ENCODE results near the gene GUCY1B1. TPM values are rescaled to one million over a fixed set of nuclear protein-coding genes. Genes with fewer than 3 reads are reported as not detected.

GUCY1B1 gene
- total RNA-seq, 1 experiment from 2014 or later: not detected

DNA sequence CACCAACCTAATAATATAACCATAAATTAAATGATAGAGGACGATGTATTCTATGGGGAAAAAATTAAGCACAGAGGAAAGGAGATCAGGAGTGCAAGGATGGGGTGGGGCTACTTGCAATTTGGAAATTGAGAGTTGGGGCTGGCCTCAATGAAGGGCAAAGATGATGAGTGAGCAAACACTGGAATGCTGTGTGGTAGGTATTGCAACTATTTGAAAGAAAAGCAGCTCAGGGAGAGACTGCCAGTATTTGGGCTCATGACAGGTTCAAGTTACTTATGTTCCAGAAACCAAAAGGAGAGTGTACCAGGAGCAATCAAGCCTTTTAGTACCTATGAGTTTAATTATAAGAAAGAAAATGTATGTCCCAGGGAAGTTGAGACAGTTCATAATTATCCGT, 59.8 kb downstream of the GUCY1B1 start:
- POLR2A ChIA-PET: no interaction called here
- Histone ChIP-seq H3K27ac (ENCODE audit: low read depth, low read length) (no peak overlapping the region), H2AFZ (ENCODE audit: low read depth, low read length, poor library complexity, severe bottlenecking) (no peak overlapping the region), H3K4me1 (ENCODE audit: control insufficient read depth in 1 of 2, insufficient read depth in 2 of 2, low read length in 2 of 2) (no peaks in the 10 kb centered on the region), H3K36me3 (ENCODE audit: control insufficient read depth in 1 of 2, insufficient read depth in 2 of 2, low read length in 2 of 2) (no peaks in the 10 kb centered on the region), H3K9me2 (ENCODE audit: insufficient read depth) (no peaks in the 10 kb centered on the region), H3K9me3 (ENCODE audit: control insufficient read depth in 1 of 2, insufficient read depth in 1 of 2, low read depth in 1 of 2, low read length in 2 of 2) (no peaks in the 10 kb centered on the region), H3K79me2 (ENCODE audit: insufficient read depth, low read length) (no peaks in the 10 kb centered on the region), H3K9ac (ENCODE audit: low read length) (no peak overlapping the region), H3K27me3 (ENCODE audit: insufficient read depth, low read length) (no peaks in the 10 kb centered on the region), H3K4me2 (ENCODE audit: low read length) (no peak overlapping the region), H4K20me1 (ENCODE audit: insufficient read depth) (no peaks in the 10 kb centered on the region), H3K4me3 (replicated peaks in 1 of 2; ENCODE audit: low read depth in 1 of 2, low read length in 2 of 2) (no peak overlapping the region)
- no TSS peak for BruUV-seq (replicated peaks)
- intact Hi-C loops (cut with micrococcal nuclease): no loop called here
- RAD21 ChIA-PET (ENCODE audit: low non-redundant PET in 1 of 2, low total read pairs in 2 of 2, uncharacterized antibody in 2 of 2, unreplicated experiment in 2 of 2): no interaction called here
- CTCF ChIA-PET: no interaction called here
- TF ChIP-seq SRF (IDR thresholded peaks at IDR 0.05; ENCODE audit: low read depth): no peak
- TF ChIP-seq SP1 (IDR thresholded peaks at IDR 0.05; ENCODE audit: low read depth): no peak
- TF ChIP-seq EZH2 (IDR thresholded peaks at IDR 0.05): no peak
- TF ChIP-seq, protein P1, sequence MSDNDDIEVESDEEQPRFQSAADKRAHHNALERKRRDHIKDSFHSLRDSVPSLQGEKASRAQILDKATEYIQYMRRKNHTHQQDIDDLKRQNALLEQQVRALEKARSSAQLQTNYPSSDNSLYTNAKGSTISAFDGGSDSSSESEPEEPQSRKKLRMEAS (IDR thresholded peaks at IDR 0.05): no peak
- TF ChIP-seq FOSL1 (IDR thresholded peaks at IDR 0.05; ENCODE audit: low read depth): no peak
- no peak for TF ChIP-seq JUND (IDR thresholded peaks at IDR 0.05)
- TF ChIP-seq POLR2AphosphoS5 (IDR thresholded peaks at IDR 0.05; ENCODE audit: low read depth, low read length): no peak
- TF ChIP-seq, protein P2, sequence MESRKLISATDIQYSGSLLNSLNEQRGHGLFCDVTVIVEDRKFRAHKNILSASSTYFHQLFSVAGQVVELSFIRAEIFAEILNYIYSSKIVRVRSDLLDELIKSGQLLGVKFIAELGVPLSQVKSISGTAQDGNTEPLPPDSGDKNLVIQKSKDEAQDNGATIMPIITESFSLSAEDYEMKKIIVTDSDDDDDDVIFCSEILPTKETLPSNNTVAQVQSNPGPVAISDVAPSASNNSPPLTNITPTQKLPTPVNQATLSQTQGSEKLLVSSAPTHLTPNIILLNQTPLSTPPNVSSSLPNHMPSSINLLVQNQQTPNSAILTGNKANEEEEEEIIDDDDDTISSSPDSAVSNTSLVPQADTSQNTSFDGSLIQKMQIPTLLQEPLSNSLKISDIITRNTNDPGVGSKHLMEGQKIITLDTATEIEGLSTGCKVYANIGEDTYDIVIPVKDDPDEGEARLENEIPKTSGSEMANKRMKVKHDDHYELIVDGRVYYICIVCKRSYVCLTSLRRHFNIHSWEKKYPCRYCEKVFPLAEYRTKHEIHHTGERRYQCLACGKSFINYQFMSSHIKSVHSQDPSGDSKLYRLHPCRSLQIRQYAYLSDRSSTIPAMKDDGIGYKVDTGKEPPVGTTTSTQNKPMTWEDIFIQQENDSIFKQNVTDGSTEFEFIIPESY (IDR thresholded peaks at IDR 0.05; ENCODE audit: extremely low read depth, insufficient replicate concordance, low read length): no peak
- TF ChIP-seq ELF1 (IDR thresholded peaks at IDR 0.05; ENCODE audit: borderline replicate concordance, low read depth): no peak
- ATAC-seq (no peak), DNase-seq (ENCODE audit: low read depth, low spot score) (no peak)

DNA sequence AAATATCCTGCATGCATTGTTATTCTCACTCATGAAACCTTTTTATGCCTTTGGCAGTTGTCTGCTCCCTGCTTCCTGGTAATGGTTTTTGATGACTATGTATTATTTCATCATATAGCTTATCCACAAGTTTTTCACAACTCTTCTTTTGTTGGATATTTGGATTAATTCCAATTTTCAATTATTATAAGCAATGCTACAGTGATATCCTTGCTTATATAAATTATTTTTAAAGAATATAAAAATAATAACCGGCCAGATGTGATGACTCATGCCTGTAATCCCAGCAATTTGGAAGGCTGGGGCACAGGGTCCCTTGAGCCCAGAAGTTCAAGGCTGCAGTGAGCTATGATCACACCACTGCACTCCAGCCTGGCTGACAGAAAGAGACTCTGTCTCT, 60.2 kb downstream of the GUCY1B1 start:
- Histone ChIP-seq H3K79me2 (ENCODE audit: insufficient read depth, low read length) (no peaks in the 10 kb centered on the region), H3K9ac (ENCODE audit: low read length) (no peak overlapping the region), H3K9me3 (ENCODE audit: control insufficient read depth in 1 of 2, insufficient read depth in 1 of 2, low read depth in 1 of 2, low read length in 2 of 2) (no peaks in the 10 kb centered on the region), H3K4me3 (replicated peaks in 1 of 2; ENCODE audit: low read depth in 1 of 2, low read length in 2 of 2) (no peak overlapping the region), H3K27ac (ENCODE audit: low read depth, low read length) (no peak overlapping the region), H3K4me2 (ENCODE audit: low read length) (no peak overlapping the region), H3K4me1 (ENCODE audit: control insufficient read depth in 1 of 2, insufficient read depth in 2 of 2, low read length in 2 of 2) (no peaks in the 10 kb centered on the region), H3K36me3 (ENCODE audit: control insufficient read depth in 1 of 2, insufficient read depth in 2 of 2, low read length in 2 of 2) (no peaks in the 10 kb centered on the region), H2AFZ (ENCODE audit: low read depth, low read length, poor library complexity, severe bottlenecking) (no peak overlapping the region), H3K9me2 (ENCODE audit: insufficient read depth) (no peaks in the 10 kb centered on the region), H3K27me3 (ENCODE audit: insufficient read depth, low read length) (no peaks in the 10 kb centered on the region), H4K20me1 (ENCODE audit: insufficient read depth) (no peaks in the 10 kb centered on the region)
- ChIA-PET POLR2A (no interaction called here), CTCF (no interaction called here), RAD21 (ENCODE audit: low non-redundant PET in 1 of 2, low total read pairs in 2 of 2, uncharacterized antibody in 2 of 2, unreplicated experiment in 2 of 2) (no interaction called here)
- TF ChIP-seq CBX3 (IDR thresholded peaks at IDR 0.05; ENCODE audit: low read depth): no peak
- no peak for TF ChIP-seq FOSL1 (IDR thresholded peaks at IDR 0.05; ENCODE audit: low read depth)
- TF ChIP-seq, protein P3, sequence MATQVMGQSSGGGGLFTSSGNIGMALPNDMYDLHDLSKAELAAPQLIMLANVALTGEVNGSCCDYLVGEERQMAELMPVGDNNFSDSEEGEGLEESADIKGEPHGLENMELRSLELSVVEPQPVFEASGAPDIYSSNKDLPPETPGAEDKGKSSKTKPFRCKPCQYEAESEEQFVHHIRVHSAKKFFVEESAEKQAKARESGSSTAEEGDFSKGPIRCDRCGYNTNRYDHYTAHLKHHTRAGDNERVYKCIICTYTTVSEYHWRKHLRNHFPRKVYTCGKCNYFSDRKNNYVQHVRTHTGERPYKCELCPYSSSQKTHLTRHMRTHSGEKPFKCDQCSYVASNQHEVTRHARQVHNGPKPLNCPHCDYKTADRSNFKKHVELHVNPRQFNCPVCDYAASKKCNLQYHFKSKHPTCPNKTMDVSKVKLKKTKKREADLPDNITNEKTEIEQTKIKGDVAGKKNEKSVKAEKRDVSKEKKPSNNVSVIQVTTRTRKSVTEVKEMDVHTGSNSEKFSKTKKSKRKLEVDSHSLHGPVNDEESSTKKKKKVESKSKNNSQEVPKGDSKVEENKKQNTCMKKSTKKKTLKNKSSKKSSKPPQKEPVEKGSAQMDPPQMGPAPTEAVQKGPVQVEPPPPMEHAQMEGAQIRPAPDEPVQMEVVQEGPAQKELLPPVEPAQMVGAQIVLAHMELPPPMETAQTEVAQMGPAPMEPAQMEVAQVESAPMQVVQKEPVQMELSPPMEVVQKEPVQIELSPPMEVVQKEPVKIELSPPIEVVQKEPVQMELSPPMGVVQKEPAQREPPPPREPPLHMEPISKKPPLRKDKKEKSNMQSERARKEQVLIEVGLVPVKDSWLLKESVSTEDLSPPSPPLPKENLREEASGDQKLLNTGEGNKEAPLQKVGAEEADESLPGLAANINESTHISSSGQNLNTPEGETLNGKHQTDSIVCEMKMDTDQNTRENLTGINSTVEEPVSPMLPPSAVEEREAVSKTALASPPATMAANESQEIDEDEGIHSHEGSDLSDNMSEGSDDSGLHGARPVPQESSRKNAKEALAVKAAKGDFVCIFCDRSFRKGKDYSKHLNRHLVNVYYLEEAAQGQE (IDR thresholded peaks at IDR 0.05; ENCODE audit: low read depth): no peak
- TF ChIP-seq EGR1 (IDR thresholded peaks at IDR 0.05; ENCODE audit: low read depth): no peak
- TF ChIP-seq SIN3A (IDR thresholded peaks at IDR 0.05; ENCODE audit: low read depth): no peak
- TF ChIP-seq TCF7L2 (IDR thresholded peaks at IDR 0.05; ENCODE audit: borderline replicate concordance, extremely low read depth, insufficient read depth, insufficient read length): no peak
- no peak for TF ChIP-seq JUND (IDR thresholded peaks at IDR 0.05)
- TF ChIP-seq, protein P4, sequence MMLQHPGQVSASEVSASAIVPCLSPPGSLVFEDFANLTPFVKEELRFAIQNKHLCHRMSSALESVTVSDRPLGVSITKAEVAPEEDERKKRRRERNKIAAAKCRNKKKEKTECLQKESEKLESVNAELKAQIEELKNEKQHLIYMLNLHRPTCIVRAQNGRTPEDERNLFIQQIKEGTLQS (IDR thresholded peaks at IDR 0.05): no peak
- TF ChIP-seq YY1 (IDR thresholded peaks at IDR 0.05; ENCODE audit: extremely low read depth, insufficient replicate concordance, low read depth, low read length): no peak
- no peak for TF ChIP-seq ELF1 (IDR thresholded peaks at IDR 0.05; ENCODE audit: borderline replicate concordance, low read depth)
- ATAC-seq (no peak), DNase-seq (ENCODE audit: low read depth, low spot score) (no peak)
- intact Hi-C loops (cut with micrococcal nuclease): no loop called here
- no TSS peak for BruUV-seq (replicated peaks)

All from HCT116 (cell line).